Type B pancreatic cell (in vitro differentiated cells): ENCODE data around the gene PACRG. TPM values are rescaled to one million over a fixed set of nuclear protein-coding genes. Genes with fewer than 3 reads are reported as not detected.

ENCODE experiments used
- DNase-seq: peaks from one replicate; pipeline ENCODE4 v3.0.0; 2021; ENCODE audit warnings: mixed read lengths; ENCODE audit not compliant: unreplicated experiment; ENCODE audit errors: extremely low spot score
- H3K27ac Mint-ChIP-seq: 2 replicates; pipeline ENCODE4 v1.8.0; 2021; ENCODE audit warnings: mild to moderate bottlenecking, mixed read lengths
- H3K27me3 Mint-ChIP-seq: 2 replicates; pipeline ENCODE4 v1.8.0; 2021; ENCODE audit warnings: mixed read lengths
- H3K36me3 Mint-ChIP-seq: 2 replicates; pipeline ENCODE4 v1.8.0; 2021; ENCODE audit warnings: mixed read lengths
- H3K4me1 Mint-ChIP-seq: one replicate; pipeline ENCODE4 v1.8.0; 2021; ENCODE audit warnings: mixed read lengths; ENCODE audit not compliant: unreplicated experiment
- H3K4me3 Mint-ChIP-seq: 2 replicates; pipeline ENCODE4 v1.8.0; 2021; ENCODE audit warnings: mild to moderate bottlenecking, mixed read lengths
- H3K9me3 Mint-ChIP-seq: 2 replicates; pipeline ENCODE4 v1.8.0; 2021; ENCODE audit warnings: mixed read lengths
- CTCF ChIP-seq: fragments of 200-600 bp; sonication (generic); conservative IDR thresholded peaks from 2 replicates; pipeline ENCODE4 v1.5.0; 2021; ENCODE audit warnings: antibody characterized with exemption, mild to moderate bottlenecking
- total RNA-seq: library from RNA; stranded (reverse); gene quantifications from 2 replicates; pipeline ENCODE4 v1.2.1, GENCODE V29; 2021; ENCODE audit warnings: low replicate concordance

Gene PACRG
- total RNA-seq, 1 donor from 2014 or later = 5.6 TPM

- H3K36me3 Mint-ChIP-seq = no peaks in the 10 kb centered on the region
- peak overlapping the region; percentile 95 for H3K27ac Mint-ChIP-seq
- no peak for DNase-seq
- H3K27me3 Mint-ChIP-seq = no peaks in the 10 kb centered on the region
- H3K9me3 Mint-ChIP-seq = no peaks in the 10 kb centered on the region
- no peak for TF ChIP-seq CTCF
- H3K4me3 Mint-ChIP-seq = peak overlapping the region; percentile 98
- peaks cover 17% of the 10 kb centered on the region for H3K4me1 Mint-ChIP-seq
Observed at GRCh38 chr6:162726947-162727321, 840 bp upstream of the PACRG start.

GRCh38 chr6:162728197-162728596 lies 423 bp downstream of the PACRG start:
- H3K4me3 Mint-ChIP-seq = peak overlapping the region; percentile 98
- no peak for DNase-seq
- H3K4me1 Mint-ChIP-seq = peaks cover 17% of the 10 kb centered on the region
- no peaks in the 10 kb centered on the region for H3K9me3 Mint-ChIP-seq
- no peak for TF ChIP-seq CTCF
- peak overlapping the region; percentile 91 for H3K27ac Mint-ChIP-seq
- no peaks in the 10 kb centered on the region for H3K36me3 Mint-ChIP-seq
- H3K27me3 Mint-ChIP-seq = no peaks in the 10 kb centered on the region

- H3K4me3 Mint-ChIP-seq = peak overlapping the region; percentile 98
- no peak for TF ChIP-seq CTCF
- DNase-seq = no peak
- H3K9me3 Mint-ChIP-seq = no peaks in the 10 kb centered on the region
- peak overlapping the region; percentile 91 for H3K27ac Mint-ChIP-seq
- no peaks in the 10 kb centered on the region for H3K27me3 Mint-ChIP-seq
- H3K36me3 Mint-ChIP-seq = no peaks in the 10 kb centered on the region
- peaks cover 17% of the 10 kb centered on the region for H3K4me1 Mint-ChIP-seq
Observed at GRCh38 chr6:162728706-162729105, 932 bp downstream of the PACRG start.

- Mint-ChIP-seq H3K4me3 (no peak overlapping the region), H3K9me3 (no peaks in the 10 kb centered on the region), H3K27ac (no peak overlapping the region), H3K27me3 (no peaks in the 10 kb centered on the region), H3K4me1 (peaks cover 17% of the 10 kb centered on the region), H3K36me3 (no peaks in the 10 kb centered on the region)
- no peak for DNase-seq
- TF ChIP-seq CTCF = no peak
Observed at GRCh38 chr6:162730502-162730901, 2.7 kb downstream of the PACRG start.

DNA sequence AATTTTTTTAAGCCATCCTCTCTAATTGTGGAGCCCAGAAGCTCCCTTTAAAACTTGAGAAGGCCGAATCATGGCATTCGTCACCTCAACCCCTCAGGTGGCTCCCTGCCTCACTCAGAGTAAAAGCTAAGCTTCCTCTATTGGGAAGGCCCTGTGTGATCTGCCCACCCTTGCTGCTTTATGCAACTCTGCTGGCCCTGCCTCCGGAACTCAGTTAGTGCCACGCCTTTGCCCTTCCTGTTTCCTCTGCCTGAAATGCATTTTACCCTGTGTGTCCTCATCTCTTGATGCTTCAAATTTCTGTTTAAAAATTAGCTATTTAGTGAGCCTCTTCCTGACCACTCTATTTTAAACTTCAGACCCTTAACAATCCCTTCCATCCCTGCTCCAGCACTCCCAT lies 5.7 kb downstream of the PACRG start:
- no peak for TF ChIP-seq CTCF
- Mint-ChIP-seq H3K27ac (no peak overlapping the region), H3K36me3 (no peaks in the 10 kb centered on the region), H3K27me3 (no peaks in the 10 kb centered on the region), H3K4me1 (peaks cover 2% of the 10 kb centered on the region), H3K9me3 (no peaks in the 10 kb centered on the region), H3K4me3 (no peak overlapping the region)
- no peak for DNase-seq

DNA sequence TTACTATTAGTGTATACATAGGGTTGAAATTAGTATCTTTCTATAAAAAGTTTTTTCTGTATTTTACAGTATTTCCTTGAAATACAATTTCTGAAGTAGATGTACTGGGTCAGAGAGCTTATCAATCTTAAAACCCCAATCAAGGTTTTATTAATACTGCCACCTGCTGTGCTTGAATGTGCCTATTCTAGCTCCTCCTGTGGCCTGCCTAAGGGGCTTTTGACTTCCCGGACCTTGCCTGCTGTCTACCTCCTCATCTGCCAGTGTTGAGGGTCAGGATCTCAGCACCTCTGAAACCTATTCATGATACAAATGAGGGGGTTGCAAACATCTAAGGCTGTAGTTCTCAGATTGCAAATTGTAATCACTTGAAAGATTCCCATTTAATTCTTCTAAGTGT lies 9.2 kb downstream of the PACRG start:
- no peak overlapping the region for H3K27ac Mint-ChIP-seq
- TF ChIP-seq CTCF = no peak
- no peak for DNase-seq
- H3K36me3 Mint-ChIP-seq = no peaks in the 10 kb centered on the region
- no peak overlapping the region for H3K4me3 Mint-ChIP-seq
- no peaks in the 10 kb centered on the region for H3K27me3 Mint-ChIP-seq
- H3K4me1 Mint-ChIP-seq = no peaks in the 10 kb centered on the region
- no peaks in the 10 kb centered on the region for H3K9me3 Mint-ChIP-seq
